Hematopoietic multipotent progenitor cell (in vitro differentiated cells): ENCODE results near the gene NCOA3. TPM values are rescaled to one million over a fixed set of nuclear protein-coding genes. Genes with fewer than 3 reads are reported as not detected.
"Not testable (repeated sequence)": the region's sequence is repeated elsewhere in the genome, so short reads cannot be mapped to it uniquely, and the experiment has no call there.

Experiments used
- DNase-seq, 3 donors: peaks; one replicate each; pipeline ENCODE4 v3.0.0-alpha.2; 2011 to 2015; ENCODE audit warnings: low read depth in 2 of 3, low spot score in 2 of 3
- total RNA-seq: library from RNA; depleted of rRNA; stranded (reverse); fragments of >200 nt; gene quantifications from one replicate; pipeline ENCODE4 v1.2.3, GENCODE V29; 2012

Gene NCOA3
- total RNA-seq, 1 donor = 24.8 TPM

- DNase-seq = no peak
Measured at GRCh38 chr20:47558295-47559066, 56.8 kb downstream of the NCOA3 start.

GRCh38 chr20:47559141-47559540 is 57.5 kb downstream of the NCOA3 start:
- DNase-seq = no peak

GRCh38 chr20:47561180-47561579 is 59.5 kb downstream of the NCOA3 start:
- DNase-seq = no peak

- no peak for DNase-seq
Measured at GRCh38 chr20:47561603-47562583, 60.2 kb downstream of the NCOA3 start.

- DNase-seq = no peak
Measured at GRCh38 chr20:47566269-47566668, 64.6 kb downstream of the NCOA3 start.

GRCh38 chr20:47568019-47568418 is 66.3 kb downstream of the NCOA3 start:
- no peak for DNase-seq

GRCh38 chr20:47568837-47569410 is 67.2 kb downstream of the NCOA3 start:
- no peak for DNase-seq

- DNase-seq = no peak
Measured at GRCh38 chr20:47571426-47571825, 69.7 kb downstream of the NCOA3 start.

GRCh38 chr20:47572105-47572729 is 70.5 kb downstream of the NCOA3 start:
- DNase-seq = no peak

GRCh38 chr20:47573559-47573958 is 71.9 kb downstream of the NCOA3 start:
- no peak for DNase-seq

GRCh38 chr20:47574616-47575364 is 73.1 kb downstream of the NCOA3 start:
- peak in 2 of 3 donors; percentile 17 to 56 for DNase-seq

GRCh38 chr20:47576516-47577033 is 74.9 kb downstream of the NCOA3 start:
- peak in 1 of 3 donors; percentile 24 for DNase-seq

- no peak for DNase-seq
Measured at GRCh38 chr20:47577314-47577713, 75.6 kb downstream of the NCOA3 start.

- no peak for DNase-seq
Measured at GRCh38 chr20:47578543-47578942, 76.9 kb downstream of the NCOA3 start.

- DNase-seq = not testable (repeated sequence)
Measured at GRCh38 chr20:47580686-47581085, 79.0 kb downstream of the NCOA3 start.

- DNase-seq = no peak
Measured at GRCh38 chr20:47581090-47581489, 79.4 kb downstream of the NCOA3 start.

GRCh38 chr20:47583551-47583950 is 81.9 kb downstream of the NCOA3 start:
- DNase-seq = no peak

- DNase-seq = no peak
Measured at GRCh38 chr20:47585087-47585747, 83.5 kb downstream of the NCOA3 start.

- DNase-seq = no peak
Measured at GRCh38 chr20:47586649-47587294, 85.1 kb downstream of the NCOA3 start.
